ENCODE data around the gene SNRPB.

The SNRPB gene

GRCh38 chr20:2473516-2473915, 2.9 kb upstream of the SNRPB start:
- in situ Hi-C loops (cut with MboI; ENCODE audit: low sequenced_read_pairs, unreplicated experiment), result loop anchor here (25.0 kb wide), 1 partner anchor 261 kb away; no protein-coding TSS in a partner anchor
- TF ChIP-seq CTCF (IDR thresholded peaks at IDR 0.05; ENCODE audit: borderline replicate concordance, control extremely low read depth, extremely low read depth, insufficient read depth, missing control alignments), result no peak
- no peak for DNase-seq (ENCODE audit: low spot score)

DNA sequence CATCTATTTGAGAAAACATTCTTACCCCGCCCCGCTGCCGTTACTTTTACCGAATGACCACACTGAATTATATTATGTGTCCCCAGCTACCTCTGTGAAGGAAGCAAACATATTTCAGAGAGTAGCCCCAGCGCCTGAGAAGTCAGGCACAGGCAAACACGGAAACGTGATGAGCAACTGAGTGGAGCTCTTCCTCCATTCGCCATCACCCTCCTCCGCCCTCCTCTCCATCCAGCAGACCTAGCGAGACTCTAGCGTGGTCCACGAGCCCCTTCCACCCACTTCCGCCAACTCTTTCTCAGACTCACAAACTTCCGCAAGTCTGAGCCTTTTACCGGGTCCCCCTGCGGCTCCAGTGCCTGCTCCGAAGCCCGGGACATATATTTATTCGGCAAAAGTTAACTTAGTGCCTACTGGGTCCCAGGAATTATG, 582 bp downstream of the SNRPB start:
- in situ Hi-C loops (cut with MboI; ENCODE audit: low sequenced_read_pairs, unreplicated experiment), result loop anchor here (25.0 kb wide), 1 partner anchor 258 kb away; no protein-coding TSS in a partner anchor
- peak; percentile 77 for DNase-seq (ENCODE audit: low spot score)
- TF ChIP-seq CTCF (IDR thresholded peaks at IDR 0.05; ENCODE audit: borderline replicate concordance, control extremely low read depth, extremely low read depth, insufficient read depth, missing control alignments), result no peak

GRCh38 chr20:2468581-2469407, 1.8 kb downstream of the SNRPB start:
- no peak for TF ChIP-seq CTCF (IDR thresholded peaks at IDR 0.05; ENCODE audit: borderline replicate concordance, control extremely low read depth, extremely low read depth, insufficient read depth, missing control alignments)
- in situ Hi-C loops (cut with MboI; ENCODE audit: low sequenced_read_pairs, unreplicated experiment), result loop anchor here (25.0 kb wide), 1 partner anchor 256 kb away; no protein-coding TSS in a partner anchor

GRCh38 chr20:2467412-2467811, 3.2 kb downstream of the SNRPB start:
- in situ Hi-C loops (cut with MboI; ENCODE audit: low sequenced_read_pairs, unreplicated experiment), result loop anchor here (25.0 kb wide), 1 partner anchor 255 kb away; no protein-coding TSS in a partner anchor
- no peak for DNase-seq (ENCODE audit: low spot score)
- no peak for TF ChIP-seq CTCF (IDR thresholded peaks at IDR 0.05; ENCODE audit: borderline replicate concordance, control extremely low read depth, extremely low read depth, insufficient read depth, missing control alignments)

More at GRCh38 chr20:2468581-2469407, 1.8 kb downstream of the SNRPB start:
- DNase-seq (ENCODE audit: low spot score), result no peak

- no peak for TF ChIP-seq CTCF (IDR thresholded peaks at IDR 0.05; ENCODE audit: borderline replicate concordance, control extremely low read depth, extremely low read depth, insufficient read depth, missing control alignments)
- in situ Hi-C loops (cut with MboI; ENCODE audit: low sequenced_read_pairs, unreplicated experiment), result loop anchor here (25.0 kb wide), 1 partner anchor 253 kb away; no protein-coding TSS in a partner anchor
- DNase-seq (ENCODE audit: low spot score), result no peak
Observed at GRCh38 chr20:2465100-2465499, 5.5 kb downstream of the SNRPB start.

GRCh38 chr20:2463616-2464365, 6.8 kb downstream of the SNRPB start:
- TF ChIP-seq CTCF (IDR thresholded peaks at IDR 0.05; ENCODE audit: borderline replicate concordance, control extremely low read depth, extremely low read depth, insufficient read depth, missing control alignments), result no peak
- in situ Hi-C loops (cut with MboI; ENCODE audit: low sequenced_read_pairs, unreplicated experiment), result loop anchor here (25.0 kb wide), 1 partner anchor 251 kb away; no protein-coding TSS in a partner anchor
- no peak for DNase-seq (ENCODE audit: low spot score)
